Measurements from ENCODE around the gene HSD17B14.
A peak's percentile ranks its signal among the peaks of the same experiment; 100 is the strongest.

Gene HSD17B14

GRCh38 chr19:48798937-48799336 is 37.4 kb downstream of the HSD17B14 start:
- no peak for TF ChIP-seq CTCF (IDR thresholded peaks at IDR 0.05; ENCODE audit: borderline replicate concordance, control extremely low read depth, extremely low read depth, insufficient read depth, missing control alignments)
- in situ Hi-C loops (cut with MboI; ENCODE audit: low sequenced_read_pairs, unreplicated experiment), result no loop called here
- peak; percentile 28 for DNase-seq (ENCODE audit: low spot score)

GRCh38 chr19:48797103-48797502 is 39.2 kb downstream of the HSD17B14 start:
- no peak for DNase-seq (ENCODE audit: low spot score)
- in situ Hi-C loops (cut with MboI; ENCODE audit: low sequenced_read_pairs, unreplicated experiment), result no loop called here
- no peak for TF ChIP-seq CTCF (IDR thresholded peaks at IDR 0.05; ENCODE audit: borderline replicate concordance, control extremely low read depth, extremely low read depth, insufficient read depth, missing control alignments)

- peak; percentile 19 for DNase-seq (ENCODE audit: low spot score)
- TF ChIP-seq CTCF (IDR thresholded peaks at IDR 0.05; ENCODE audit: borderline replicate concordance, control extremely low read depth, extremely low read depth, insufficient read depth, missing control alignments), result no peak
- in situ Hi-C loops (cut with MboI; ENCODE audit: low sequenced_read_pairs, unreplicated experiment), result no loop called here
Observed at GRCh38 chr19:48796298-48797083, 39.8 kb downstream of the HSD17B14 start.

GRCh38 chr19:48795685-48796070 is 40.6 kb downstream of the HSD17B14 start:
- in situ Hi-C loops (cut with MboI; ENCODE audit: low sequenced_read_pairs, unreplicated experiment), result no loop called here
- TF ChIP-seq CTCF (IDR thresholded peaks at IDR 0.05; ENCODE audit: borderline replicate concordance, control extremely low read depth, extremely low read depth, insufficient read depth, missing control alignments), result no peak
- peak; percentile 34 for DNase-seq (ENCODE audit: low spot score)

- DNase-seq (ENCODE audit: low spot score), result peak; percentile 95
- in situ Hi-C loops (cut with MboI; ENCODE audit: low sequenced_read_pairs, unreplicated experiment), result no loop called here
- TF ChIP-seq CTCF (IDR thresholded peaks at IDR 0.05; ENCODE audit: borderline replicate concordance, control extremely low read depth, extremely low read depth, insufficient read depth, missing control alignments), result peak; percentile 80
Observed at GRCh38 chr19:48795055-48795684, 41.1 kb downstream of the HSD17B14 start.

GRCh38 chr19:48794291-48794690 is 42.0 kb downstream of the HSD17B14 start:
- no peak for TF ChIP-seq CTCF (IDR thresholded peaks at IDR 0.05; ENCODE audit: borderline replicate concordance, control extremely low read depth, extremely low read depth, insufficient read depth, missing control alignments)
- peak; percentile 21 for DNase-seq (ENCODE audit: low spot score)
- in situ Hi-C loops (cut with MboI; ENCODE audit: low sequenced_read_pairs, unreplicated experiment), result loop anchor here (5.0 kb wide), 2 partner anchors 48 to 178 kb away; no protein-coding TSS in a partner anchor

All from GM13976 (cell line).